ENCODE measurements around the gene CMC1.

CMC1 gene

DNA sequence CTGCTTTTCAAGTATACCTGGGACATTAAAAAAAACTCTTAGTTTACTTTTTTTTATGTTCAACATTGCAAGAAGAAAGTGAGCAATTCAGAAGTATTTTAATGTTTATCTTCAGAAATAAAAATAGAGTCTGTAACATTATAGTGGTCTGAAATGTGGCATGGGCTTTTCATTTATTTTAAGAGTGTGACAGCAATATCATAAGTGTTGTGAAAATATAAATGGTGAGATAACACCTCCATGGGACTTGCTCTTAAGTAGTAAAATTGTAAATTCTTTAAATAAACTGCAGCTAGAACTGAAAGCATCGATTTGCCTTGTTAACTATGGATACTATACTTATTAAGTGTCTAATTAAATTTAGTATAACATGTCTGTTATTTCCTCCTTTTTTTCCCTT is 58.3 kb downstream of the CMC1 start:
- no peak overlapping the region for H3K9ac ChIP-seq (ENCODE audit: low read depth, low read length)
- peaks cover 6% of the 10 kb centered on the region; the same call in 1 of the 2 replicates for H3K36me3 ChIP-seq (ENCODE audit: insufficient read depth, low read length)
- TF ChIP-seq, protein P1, sequence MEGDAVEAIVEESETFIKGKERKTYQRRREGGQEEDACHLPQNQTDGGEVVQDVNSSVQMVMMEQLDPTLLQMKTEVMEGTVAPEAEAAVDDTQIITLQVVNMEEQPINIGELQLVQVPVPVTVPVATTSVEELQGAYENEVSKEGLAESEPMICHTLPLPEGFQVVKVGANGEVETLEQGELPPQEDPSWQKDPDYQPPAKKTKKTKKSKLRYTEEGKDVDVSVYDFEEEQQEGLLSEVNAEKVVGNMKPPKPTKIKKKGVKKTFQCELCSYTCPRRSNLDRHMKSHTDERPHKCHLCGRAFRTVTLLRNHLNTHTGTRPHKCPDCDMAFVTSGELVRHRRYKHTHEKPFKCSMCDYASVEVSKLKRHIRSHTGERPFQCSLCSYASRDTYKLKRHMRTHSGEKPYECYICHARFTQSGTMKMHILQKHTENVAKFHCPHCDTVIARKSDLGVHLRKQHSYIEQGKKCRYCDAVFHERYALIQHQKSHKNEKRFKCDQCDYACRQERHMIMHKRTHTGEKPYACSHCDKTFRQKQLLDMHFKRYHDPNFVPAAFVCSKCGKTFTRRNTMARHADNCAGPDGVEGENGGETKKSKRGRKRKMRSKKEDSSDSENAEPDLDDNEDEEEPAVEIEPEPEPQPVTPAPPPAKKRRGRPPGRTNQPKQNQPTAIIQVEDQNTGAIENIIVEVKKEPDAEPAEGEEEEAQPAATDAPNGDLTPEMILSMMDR (IDR thresholded peaks at IDR 0.05; ENCODE audit: borderline replicate concordance, extremely low read depth, low read length, poor library complexity, severe bottlenecking): no peak
- TF ChIP-seq EZH2 (IDR thresholded peaks at IDR 0.05; ENCODE audit: borderline replicate concordance, low read depth, low read length, severe bottlenecking): no peak
- H3K4me3 ChIP-seq (ENCODE audit: low read depth in 1 of 2, low read length in 2 of 2): no peak overlapping the region
- DNase-seq (no peak), ATAC-seq (ENCODE audit: insufficient read depth, low read depth) (no peak)
- no peaks in the 10 kb centered on the region for H4K20me1 ChIP-seq (ENCODE audit: insufficient read depth, low read length)
- peaks cover 14% of the 10 kb centered on the region for H3K4me1 ChIP-seq (ENCODE audit: insufficient read depth, low read length)
- no peak overlapping the region for H3K27ac ChIP-seq (ENCODE audit: low read length)
- no peaks in the 10 kb centered on the region for H3K79me2 ChIP-seq (ENCODE audit: insufficient read depth, low read length)
- no peaks in the 10 kb centered on the region for H3K9me3 ChIP-seq (ENCODE audit: insufficient read depth, low read length, severe bottlenecking)
- no peak overlapping the region for H2AFZ ChIP-seq (ENCODE audit: low read depth, low read length)
- H3K27me3 ChIP-seq (ENCODE audit: insufficient read depth, low read length, poor library complexity): no peaks in the 10 kb centered on the region
- no peak overlapping the region for H3K4me2 ChIP-seq (ENCODE audit: insufficient read depth, low read length)

GRCh38 chr3:28300345-28300962 is 59.0 kb downstream of the CMC1 start:
- Histone ChIP-seq H3K9me3 (ENCODE audit: insufficient read depth, low read length, severe bottlenecking) (no peaks in the 10 kb centered on the region), H3K4me1 (ENCODE audit: insufficient read depth, low read length) (peaks cover 6% of the 10 kb centered on the region), H3K4me3 (ENCODE audit: low read depth in 1 of 2, low read length in 2 of 2) (no peak overlapping the region), H3K4me2 (ENCODE audit: insufficient read depth, low read length) (no peak overlapping the region), H3K79me2 (ENCODE audit: insufficient read depth, low read length) (no peaks in the 10 kb centered on the region; the same call in 1 of the 2 replicates), H2AFZ (ENCODE audit: low read depth, low read length) (no peak overlapping the region), H3K36me3 (ENCODE audit: insufficient read depth, low read length) (peaks cover 6% of the 10 kb centered on the region; the same call in 1 of the 2 replicates), H3K27ac (ENCODE audit: low read length) (no peak overlapping the region), H3K27me3 (ENCODE audit: insufficient read depth, low read length, poor library complexity) (no peaks in the 10 kb centered on the region), H4K20me1 (ENCODE audit: insufficient read depth, low read length) (no peaks in the 10 kb centered on the region), H3K9ac (ENCODE audit: low read depth, low read length) (no peak overlapping the region)
- no peak for ATAC-seq (ENCODE audit: insufficient read depth, low read depth)
- DNase-seq: no peak
- TF ChIP-seq, protein P1 (IDR thresholded peaks at IDR 0.05; ENCODE audit: borderline replicate concordance, extremely low read depth, low read length, poor library complexity, severe bottlenecking): no peak
- no peak for TF ChIP-seq EZH2 (IDR thresholded peaks at IDR 0.05; ENCODE audit: borderline replicate concordance, low read depth, low read length, severe bottlenecking)

- no peak for ATAC-seq (ENCODE audit: insufficient read depth, low read depth)
Observed at GRCh38 chr3:28301688-28302087, 60.3 kb downstream of the CMC1 start.

More at GRCh38 chr3:28301688-28302087, 60.3 kb downstream of the CMC1 start:
- peaks cover 6% of the 10 kb centered on the region; the same call in 1 of the 2 replicates for H3K36me3 ChIP-seq (ENCODE audit: insufficient read depth, low read length)
- no peak overlapping the region for H3K4me2 ChIP-seq (ENCODE audit: insufficient read depth, low read length)
- no peaks in the 10 kb centered on the region for H3K27me3 ChIP-seq (ENCODE audit: insufficient read depth, low read length, poor library complexity)
- TF ChIP-seq EZH2 (IDR thresholded peaks at IDR 0.05; ENCODE audit: borderline replicate concordance, low read depth, low read length, severe bottlenecking): no peak
- TF ChIP-seq, protein P1 (IDR thresholded peaks at IDR 0.05; ENCODE audit: borderline replicate concordance, extremely low read depth, low read length, poor library complexity, severe bottlenecking): no peak
- H3K79me2 ChIP-seq (ENCODE audit: insufficient read depth, low read length): peaks cover 3% of the 10 kb centered on the region; the same call in 1 of the 2 replicates
- H4K20me1 ChIP-seq (ENCODE audit: insufficient read depth, low read length): no peaks in the 10 kb centered on the region
- H3K9me3 ChIP-seq (ENCODE audit: insufficient read depth, low read length, severe bottlenecking): no peaks in the 10 kb centered on the region
- no peak overlapping the region for H3K4me3 ChIP-seq (ENCODE audit: low read depth in 1 of 2, low read length in 2 of 2)
- no peaks in the 10 kb centered on the region for H3K4me1 ChIP-seq (ENCODE audit: insufficient read depth, low read length)
- no peak overlapping the region for H2AFZ ChIP-seq (ENCODE audit: low read depth, low read length)
- no peak for DNase-seq
- H3K27ac ChIP-seq (ENCODE audit: low read length): no peak overlapping the region
- no peak overlapping the region for H3K9ac ChIP-seq (ENCODE audit: low read depth, low read length)
